ENCODE measurements around the gene SLMAP. TPM values are rescaled to one million over a fixed set of nuclear protein-coding genes. Genes with fewer than 3 reads are reported as not detected.

The SLMAP gene
- total and polyA plus RNA-seq, 2 of the 13 experiments (the other 11 are each of a cell fraction or from before 2014, with no cell fraction given), result 24.0 to 48.3 TPM

GRCh38 chr3:57974796-57975388 lies 218.8 kb downstream of the SLMAP start (continued):
- TF ChIP-seq TFDP1 (CRISPR knock-in tag; IDR thresholded peaks at IDR 0.05; ENCODE audit: borderline replicate concordance) (no peak), MIER2 (CRISPR knock-in tag; IDR thresholded peaks at IDR 0.05) (no peak), NR2C2 (CRISPR knock-in tag; IDR thresholded peaks at IDR 0.05; ENCODE audit: borderline replicate concordance) (peak; percentile 64; the same call in 1 of the 2 replicates), ZNF841 (CRISPR knock-in tag; IDR thresholded peaks at IDR 0.05; ENCODE audit: borderline replicate concordance) (no peak), ZKSCAN1 (IDR thresholded peaks at IDR 0.05; ENCODE audit: low read length) (no peak), BATF2 (CRISPR knock-in tag; IDR thresholded peaks at IDR 0.05) (no peak), HIC2 (CRISPR knock-in tag; IDR thresholded peaks at IDR 0.05; ENCODE audit: low read depth) (no peak), MLLT10 (CRISPR knock-in tag; IDR thresholded peaks at IDR 0.05) (no peak), NFIB (CRISPR knock-in tag; IDR thresholded peaks at IDR 0.05; ENCODE audit: borderline replicate concordance) (no peak), ZHX1 (CRISPR knock-in tag; IDR thresholded peaks at IDR 0.05; ENCODE audit: low read depth) (no peak), ATF6 (CRISPR knock-in tag; conservative IDR thresholded peaks at IDR 0.05) (no peak), POGZ (CRISPR knock-in tag; IDR thresholded peaks at IDR 0.05) (no peak), HINFP (CRISPR knock-in tag; IDR thresholded peaks at IDR 0.05; ENCODE audit: low read depth) (no peak), CREB3 (CRISPR knock-in tag; IDR thresholded peaks at IDR 0.05) (no peak)
